A673 (cell line): Measurements from ENCODE around the gene LAMB2. TPM values are rescaled to one million over a fixed set of nuclear protein-coding genes. Genes with fewer than 3 reads are reported as not detected.

Source experiments
- BruUV-seq: library from RNA; stranded (reverse); fragments of 400-500 nt; replicated peaks from 2 replicates; lab custom pipeline; 2021; lab: Mats Ljungman, UMichigan
- CTCF ChIA-PET: fragments of 300-600 bp; sonication (Branson Sonifier 250); formaldehyde crosslinking; loops from one replicate; lab custom pipeline; 2022; ENCODE audit warnings: antibody characterized with exemption; lab: Charles Lee
- POLR2A ChIA-PET: fragments of 300-600 bp; sonication (Branson Sonifier 250); formaldehyde crosslinking; loops from one replicate; lab custom pipeline; 2022; ENCODE audit warnings: antibody characterized with exemption; ENCODE audit not compliant: low non-redundant PET; lab: Charles Lee
- DNase-seq: peaks from one replicate; pipeline ENCODE4 v3.0.0-alpha.2; 2015; ENCODE audit warnings: low spot score
- H3K27ac ChIP-seq: fragments of 200-600 bp; sonication (generic); 2 replicates; pipeline ENCODE4 v1.5.1; 2016; ENCODE audit warnings: mixed run types, low read depth, mild to moderate bottlenecking, mixed read lengths, antibody characterized with exemption, low read length; ENCODE audit not compliant: poor library complexity, severe bottlenecking
- H3K27me3 ChIP-seq: fragments of 200-600 bp; sonication (generic); replicated peaks from 2 replicates; pipeline ENCODE4 v1.6.1; 2017; ENCODE audit warnings: mixed run types, low read depth, mild to moderate bottlenecking, mixed read lengths, antibody characterized with exemption, low read length; ENCODE audit not compliant: insufficient read depth, poor library complexity
- H3K36me3 ChIP-seq: fragments of 200-600 bp; sonication (generic); 2 replicates; pipeline ENCODE4 v1.6.1; 2016; ENCODE audit warnings: mixed run types, mild to moderate bottlenecking, mixed read lengths, antibody characterized with exemption, low read length; ENCODE audit not compliant: insufficient read depth, poor library complexity, severe bottlenecking
- H3K4me1 ChIP-seq: fragments of 200-600 bp; sonication (generic); 2 replicates; pipeline ENCODE4 v1.6.1; 2017; ENCODE audit warnings: mixed run types, mild to moderate bottlenecking, mixed read lengths, antibody characterized with exemption, low read length; ENCODE audit not compliant: insufficient read depth, poor library complexity, severe bottlenecking
- H3K4me3 ChIP-seq: fragments of 200-600 bp; sonication (generic); 2 replicates; pipeline ENCODE4 v1.5.1; 2016; ENCODE audit warnings: low read depth, mixed run types, mild to moderate bottlenecking, mixed read lengths, low read length; ENCODE audit not compliant: poor library complexity, severe bottlenecking
- H3K9me3 ChIP-seq: fragments of 200-600 bp; sonication (generic); 2 replicates; pipeline ENCODE4 v1.6.1; 2016; ENCODE audit warnings: mixed run types, low read depth, mild to moderate bottlenecking, mixed read lengths, antibody characterized with exemption, low read length; ENCODE audit not compliant: poor library complexity, severe bottlenecking
- CTCF ChIP-seq: fragments of 300-800, 200-600 bp; sonication (generic); conservative IDR thresholded peaks from 2 replicates; pipeline ENCODE4 v1.5.1; 2017; ENCODE audit warnings: low read depth, mild to moderate bottlenecking, antibody characterized with exemption, low read length, moderate library complexity, mixed read lengths
- EZH2 ChIP-seq: fragments of 200-600 bp; sonication (generic); IDR thresholded peaks from 2 replicates; pipeline ENCODE4 v1.6.1; 2017; ENCODE audit warnings: borderline replicate concordance, low read depth, mild to moderate bottlenecking, mixed read lengths, antibody characterized with exemption, low read length; ENCODE audit not compliant: poor library complexity, severe bottlenecking
- intact Hi-C: fragments of 100-400 bp; cut with micrococcal nuclease; formaldehyde crosslinking; loops from one replicate; pipeline ENCODE4 v1.10.0; 2022; ENCODE audit not compliant: unreplicated experiment
- total RNA-seq: library from RNA; stranded (reverse); gene quantifications from 2 replicates; pipeline ENCODE4 v1.2.3, GENCODE V29; 2021

Gene LAMB2
- total RNA-seq, 1 experiment from 2014 or later = 45.9 TPM

- H3K4me3 ChIP-seq = peak within 1 kb of the TSS; percentile 81
- CTCF ChIA-PET = interaction anchor here (0.6 to 1.3 kb wide), 2 partner anchors 27 to 105 kb away, joined by 4 read pairs; partner anchors contain the start of genes P4HTM and USP19
- TF ChIP-seq EZH2 = no peak
- peak; percentile 43 for TF ChIP-seq CTCF
- peak within 1 kb of the TSS; percentile 96 for H3K27ac ChIP-seq
- POLR2A ChIA-PET = interaction anchor here (0.6 to 1.1 kb wide), 2 partner anchors 318 to 355 kb away, joined by 3 to 4 read pairs; partner anchors contain the start of gene RHOA
- no peaks in the 10 kb centered on the region for H3K9me3 ChIP-seq
- no peaks in the 10 kb centered on the region for H3K4me1 ChIP-seq
- peak; percentile 96 for DNase-seq
- peaks cover 6% of the 10 kb centered on the region for H3K36me3 ChIP-seq
- no TSS peak for BruUV-seq
- intact Hi-C loops = no loop called here
- H3K27me3 ChIP-seq = no peaks in the 10 kb centered on the region
Measured at GRCh38 chr3:49093853-49094767, 38.7 kb downstream of the LAMB2 start, which contains the start of gene QRICH1. Gene QRICH1 (minus strand): TSS chr3:49094071. CDS start chr3:49077017, 17,054 bp downstream.

- TF ChIP-seq CTCF = no peak
- TF ChIP-seq EZH2 = no peak
- H3K27ac ChIP-seq = peak overlapping the region; percentile 96
- H3K27me3 ChIP-seq = no peaks in the 10 kb centered on the region
- H3K36me3 ChIP-seq = peaks cover 2% of the 10 kb centered on the region
- peak overlapping the region; percentile 81 for H3K4me3 ChIP-seq
- CTCF ChIA-PET = no interaction called here
- no peaks in the 10 kb centered on the region for H3K9me3 ChIP-seq
- intact Hi-C loops = no loop called here
- POLR2A ChIA-PET = interaction anchor here (1.1 kb wide), 1 partner anchor 319 kb away, joined by 4 read pairs; the partner anchor contains the start of gene RHOA
- TSS peak; percentile 42 for BruUV-seq
- H3K4me1 ChIP-seq = no peaks in the 10 kb centered on the region
- DNase-seq = peak; percentile 75
Measured at GRCh38 chr3:49092938-49093852, 39.7 kb downstream of the LAMB2 start.

GRCh38 chr3:49081429-49081828 is 51.4 kb downstream of the LAMB2 start:
- ChIA-PET CTCF (no interaction called here), POLR2A (no interaction called here)
- Histone ChIP-seq H3K9me3 (no peaks in the 10 kb centered on the region), H3K27me3 (no peaks in the 10 kb centered on the region), H3K27ac (no peak overlapping the region), H3K36me3 (peaks cover 3% of the 10 kb centered on the region), H3K4me3 (no peak overlapping the region), H3K4me1 (no peaks in the 10 kb centered on the region)
- no peak for DNase-seq
- TF ChIP-seq CTCF (no peak), EZH2 (no peak)
- no TSS peak for BruUV-seq
- intact Hi-C loops = no loop called here
